PC-3 (cell line): ENCODE results near the gene ENOX2.

Source experiments
- EZH2 ChIP-seq: fragments of 300-600 bp; sonication (generic); IDR thresholded peaks from one replicate; pipeline ENCODE4 v1.6.1; 2017; ENCODE audit warnings: antibody characterized with exemption, mild to moderate bottlenecking, low read length; ENCODE audit not compliant: unreplicated experiment
- TF ChIP-seq, protein P1 (sequence below): fragments of 300-600 bp; sonication (generic); conservative IDR thresholded peaks from 2 replicates; pipeline ENCODE4 v1.5.1; 2017; ENCODE audit warnings: antibody characterized with exemption, low read depth, mild to moderate bottlenecking, low read length

DNA sequence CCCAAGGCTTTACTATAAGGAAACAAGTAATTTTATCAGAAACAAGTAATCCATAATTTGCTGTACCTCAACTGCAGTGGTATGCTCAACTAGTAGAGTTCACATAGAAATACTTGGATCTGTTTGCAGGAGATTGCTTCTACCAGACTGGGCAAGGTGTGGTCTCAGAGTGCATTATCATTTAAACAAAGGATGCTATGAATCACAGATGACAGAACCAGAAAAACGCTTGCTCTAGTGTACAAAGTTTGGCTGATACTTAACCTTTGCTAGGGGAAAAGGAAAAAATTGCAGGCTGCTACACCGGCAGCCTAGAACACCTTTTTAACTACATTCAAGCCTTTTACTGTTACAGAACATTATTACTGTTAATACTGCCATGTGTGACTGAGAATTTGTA lies 97.1 kb downstream of the ENOX2 start:
- TF ChIP-seq EZH2 = no peak
- TF ChIP-seq, protein P1, sequence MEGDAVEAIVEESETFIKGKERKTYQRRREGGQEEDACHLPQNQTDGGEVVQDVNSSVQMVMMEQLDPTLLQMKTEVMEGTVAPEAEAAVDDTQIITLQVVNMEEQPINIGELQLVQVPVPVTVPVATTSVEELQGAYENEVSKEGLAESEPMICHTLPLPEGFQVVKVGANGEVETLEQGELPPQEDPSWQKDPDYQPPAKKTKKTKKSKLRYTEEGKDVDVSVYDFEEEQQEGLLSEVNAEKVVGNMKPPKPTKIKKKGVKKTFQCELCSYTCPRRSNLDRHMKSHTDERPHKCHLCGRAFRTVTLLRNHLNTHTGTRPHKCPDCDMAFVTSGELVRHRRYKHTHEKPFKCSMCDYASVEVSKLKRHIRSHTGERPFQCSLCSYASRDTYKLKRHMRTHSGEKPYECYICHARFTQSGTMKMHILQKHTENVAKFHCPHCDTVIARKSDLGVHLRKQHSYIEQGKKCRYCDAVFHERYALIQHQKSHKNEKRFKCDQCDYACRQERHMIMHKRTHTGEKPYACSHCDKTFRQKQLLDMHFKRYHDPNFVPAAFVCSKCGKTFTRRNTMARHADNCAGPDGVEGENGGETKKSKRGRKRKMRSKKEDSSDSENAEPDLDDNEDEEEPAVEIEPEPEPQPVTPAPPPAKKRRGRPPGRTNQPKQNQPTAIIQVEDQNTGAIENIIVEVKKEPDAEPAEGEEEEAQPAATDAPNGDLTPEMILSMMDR = no peak
